GM23248 (cell line): ENCODE results near the gene PTPRE. TPM values are rescaled to one million over a fixed set of nuclear protein-coding genes. Genes with fewer than 3 reads are reported as not detected.

Experiments used
- DNase-seq: peaks from one replicate; pipeline ENCODE4 v3.0.0-alpha.2; 2015
- H2AFZ ChIP-seq: fragments of 200-600 bp; sonication (generic); 2 replicates; pipeline ENCODE4 v1.6.1; 2016; ENCODE audit warnings: antibody characterized with exemption
- H3F3A ChIP-seq: fragments of 200-600 bp; sonication (generic); 2 replicates; pipeline ENCODE4 v1.6.1; 2016; ENCODE audit warnings: mild to moderate bottlenecking, antibody characterized with exemption, mixed run types; ENCODE audit not compliant: insufficient read depth
- H3K27ac ChIP-seq: fragments of 200-600 bp; sonication (generic); 2 replicates; pipeline ENCODE4 v1.5.1; 2016; ENCODE audit warnings: mild to moderate bottlenecking
- H3K27me3 ChIP-seq: fragments of 200-600 bp; sonication (generic); replicated peaks from 2 replicates; pipeline ENCODE4 v1.6.1; 2016; ENCODE audit warnings: mild to moderate bottlenecking; ENCODE audit not compliant: insufficient read depth
- H3K36me3 ChIP-seq: fragments of 200-600 bp; sonication (generic); 2 replicates; pipeline ENCODE4 v1.6.1; 2016; ENCODE audit warnings: low read depth, mild to moderate bottlenecking
- H3K4me1 ChIP-seq: fragments of 200-600 bp; sonication (generic); 2 replicates; pipeline ENCODE4 v1.6.1; 2016; ENCODE audit warnings: mild to moderate bottlenecking; ENCODE audit not compliant: insufficient read depth
- H3K4me2 ChIP-seq: fragments of 200-600 bp; sonication (generic); one replicate; pipeline ENCODE4 v1.6.1; 2016; ENCODE audit warnings: mild to moderate bottlenecking; ENCODE audit not compliant: unreplicated experiment
- H3K4me3 ChIP-seq: fragments of 200-600 bp; sonication (generic); 2 replicates; pipeline ENCODE4 v1.5.1; 2016; ENCODE audit warnings: mild to moderate bottlenecking
- H3K79me2 ChIP-seq: fragments of 200-600 bp; sonication (generic); 2 replicates; pipeline ENCODE4 v1.6.1; 2016; ENCODE audit warnings: mild to moderate bottlenecking; ENCODE audit not compliant: insufficient read depth
- H3K9ac ChIP-seq: fragments of 200-600 bp; sonication (generic); 2 replicates; pipeline ENCODE4 v1.6.1; 2016; ENCODE audit warnings: mild to moderate bottlenecking
- H3K9me2 ChIP-seq: fragments of 200-600 bp; sonication (generic); 2 replicates; pipeline ENCODE4 v1.6.1; 2016; ENCODE audit warnings: mixed run types, mild to moderate bottlenecking, moderate library complexity; ENCODE audit not compliant: insufficient read depth
- H3K9me3 ChIP-seq: fragments of 200-600 bp; sonication (generic); one replicate; pipeline ENCODE4 v1.6.1; 2017; ENCODE audit warnings: low read depth
- H4K20me1 ChIP-seq: fragments of 200-600 bp; sonication (generic); 2 replicates; pipeline ENCODE4 v1.6.0; 2016; ENCODE audit not compliant: insufficient read depth
- EZH2 ChIP-seq: fragments of 200-600 bp; sonication (generic); IDR thresholded peaks from 2 replicates; pipeline ENCODE4 v1.6.1; 2018; ENCODE audit warnings: antibody characterized with exemption, mild to moderate bottlenecking; ENCODE audit not compliant: insufficient read depth, poor library complexity, severe bottlenecking
- EZH2phosphoT487 ChIP-seq: fragments of 200-600 bp; sonication (generic); IDR thresholded peaks from 2 replicates; pipeline ENCODE4 v1.6.1; 2018; ENCODE audit warnings: antibody characterized with exemption, moderate library complexity, mild to moderate bottlenecking, low read depth; ENCODE audit not compliant: insufficient read depth
- WGBS, 2 experiments: methylation state at CpG; one replicate each; pipeline ENCODE4 v1.1.6; 2015 to 2017; ENCODE audit warnings: low lambda C conversion rate in 2 of 2, low coverage in 1 of 2; ENCODE audit errors: missing lambda C conversion rate in 2 of 2; 5-methylcytosine and 5-hydroxymethylcytosine counted together
- in situ Hi-C: fragments of 300-500 bp; cut with MboI; formaldehyde crosslinking; loops from 2 replicates; pipeline ENCODE4 v1.15.0; 2020
- polyA plus RNA-seq: library from polyadenylated mRNA; unstranded; fragments of >200 nt; fragmentation: Nextera tagmentation; extraction: Ambion mirVana; gene quantifications from 2 replicates; pipeline ENCODE4 v1.2.1, GENCODE V29; 2016
- total RNA-seq: library from RNA; depleted of rRNA; stranded (reverse); fragments of >200 nt; shearing (Covaris generic); gene quantifications from 2 replicates; pipeline ENCODE4 v1.2.3, GENCODE V29; 2014

PTPRE gene
- total and polyA plus RNA-seq, 2 experiments from 2014 or later: 2.7 to 4.7 TPM

DNA sequence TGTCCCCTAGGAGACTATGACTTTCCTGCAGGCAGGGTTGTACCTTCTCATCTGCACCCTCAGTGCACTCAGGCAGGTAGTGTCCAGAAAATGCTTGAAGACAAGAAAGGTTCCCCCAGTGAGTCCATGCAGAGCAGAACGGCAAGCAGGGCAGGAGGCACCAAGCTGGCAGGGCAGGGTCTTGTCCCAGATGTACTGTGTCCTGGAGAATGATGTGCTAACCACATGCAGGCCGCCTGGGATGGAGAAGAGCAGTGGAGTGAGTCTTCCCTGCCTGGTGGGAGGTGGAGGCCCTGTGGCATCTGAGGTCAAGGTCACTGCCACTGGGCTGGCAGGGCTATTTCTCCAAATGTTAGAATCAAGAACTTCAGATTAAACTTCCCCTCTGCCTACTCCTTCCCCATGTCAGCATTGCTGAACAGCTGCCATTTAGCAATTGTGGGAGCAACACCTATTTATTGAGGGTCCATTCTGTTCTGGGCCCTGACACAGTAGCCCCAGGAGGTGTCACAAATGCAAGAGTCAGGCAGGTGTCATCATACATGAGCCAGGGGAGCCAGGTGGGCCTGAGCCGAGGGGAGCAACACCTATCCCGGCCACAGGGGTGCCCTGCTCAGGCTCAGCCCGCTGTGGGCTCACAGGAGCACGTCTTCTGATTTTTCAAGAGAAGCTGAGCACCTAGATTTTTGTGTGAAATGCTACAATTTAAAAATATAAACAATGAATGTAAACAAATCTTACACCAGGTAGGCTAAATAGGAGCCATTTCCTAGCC is 34.1 kb downstream of the PTPRE start:
- H3K9me3 ChIP-seq: no peaks in the 10 kb centered on the region
- TF ChIP-seq EZH2 (no peak), EZH2phosphoT487 (no peak)
- no peaks in the 10 kb centered on the region for H3K36me3 ChIP-seq
- no peak for DNase-seq
- no peak overlapping the region for H3K4me2 ChIP-seq
- no peaks in the 10 kb centered on the region for H3F3A ChIP-seq
- no peak overlapping the region for H3K4me3 ChIP-seq
- H3K79me2 ChIP-seq: no peaks in the 10 kb centered on the region
- H3K9me2 ChIP-seq: no peaks in the 10 kb centered on the region
- H2AFZ ChIP-seq: no peak overlapping the region
- in situ Hi-C loops: no loop called here
- WGBS, 2 experiments: 71 to 74% methylated on average over 6 of the region's 6 CpGs
- peaks cover 14% of the 10 kb centered on the region; the same call in 1 of the 2 replicates for H3K4me1 ChIP-seq
- H4K20me1 ChIP-seq: no peaks in the 10 kb centered on the region
- no peak overlapping the region for H3K27ac ChIP-seq
- no peak overlapping the region for H3K9ac ChIP-seq
- H3K27me3 ChIP-seq: no peaks in the 10 kb centered on the region

- H3K79me2 ChIP-seq: no peaks in the 10 kb centered on the region
- WGBS, 2 experiments: 48 to 49% methylated on average over 7 of the region's 7 CpGs
Observed at GRCh38 chr10:127942811-127943210, 35.9 kb downstream of the PTPRE start.

DNA sequence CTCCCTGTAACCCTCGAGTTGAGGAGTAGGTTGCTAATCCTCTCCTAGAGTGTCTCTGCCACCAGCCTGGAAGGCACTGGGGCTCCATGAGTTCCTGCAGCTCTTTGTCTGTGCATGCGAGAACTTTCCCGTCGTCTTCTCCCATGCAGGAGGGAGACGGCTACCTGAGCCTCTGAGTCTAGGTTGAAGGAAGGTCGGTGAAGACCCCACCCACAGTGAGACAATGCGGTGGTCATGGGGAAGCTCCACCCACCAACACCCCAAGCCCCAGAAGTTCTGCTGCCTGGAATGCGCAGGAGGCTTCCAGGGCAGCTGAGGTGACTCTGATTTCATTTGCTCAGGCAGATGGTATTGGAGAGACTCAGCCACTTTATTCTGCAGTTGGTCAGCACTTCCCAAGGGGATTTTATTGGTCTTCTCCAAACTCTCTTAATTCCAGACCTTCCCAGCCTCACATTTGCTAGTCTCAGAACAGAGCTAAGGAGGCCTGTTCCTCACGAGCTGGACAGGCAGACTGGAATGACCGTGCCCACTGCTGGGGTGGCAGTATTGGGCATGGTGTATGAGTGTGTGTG is 36.5 kb downstream of the PTPRE start:
- H3K4me2 ChIP-seq: no peak overlapping the region
- H3K9ac ChIP-seq: no peak overlapping the region
- no peak overlapping the region for H3K4me3 ChIP-seq
- 0 out of 2 replicates have a peak, but pooled peaks cover 9% of the 10 kb centered on the region for H3K4me1 ChIP-seq
- TF ChIP-seq EZH2 (no peak), EZH2phosphoT487 (no peak)
- H3K36me3 ChIP-seq: no peaks in the 10 kb centered on the region
- H3K27ac ChIP-seq: no peak overlapping the region
- no peaks in the 10 kb centered on the region for H3K9me2 ChIP-seq
- no peaks in the 10 kb centered on the region for H3K9me3 ChIP-seq
- H3K79me2 ChIP-seq: no peaks in the 10 kb centered on the region
- in situ Hi-C loops: no loop called here
- H4K20me1 ChIP-seq: no peaks in the 10 kb centered on the region
- 63 to 65% methylated on average over 10 of the region's 10 CpGs for WGBS, 2 experiments
- no peak overlapping the region for H2AFZ ChIP-seq
- H3K27me3 ChIP-seq: no peaks in the 10 kb centered on the region
- no peaks in the 10 kb centered on the region for H3F3A ChIP-seq
- DNase-seq: no peak

More at GRCh38 chr10:127942811-127943210, 35.9 kb downstream of the PTPRE start:
- H3K27me3 ChIP-seq: no peaks in the 10 kb centered on the region
- in situ Hi-C loops: no loop called here
- H3K4me3 ChIP-seq: no peak overlapping the region
- no peaks in the 10 kb centered on the region for H3K9me2 ChIP-seq
- no peak overlapping the region for H2AFZ ChIP-seq
- no peak for DNase-seq
- no peaks in the 10 kb centered on the region for H3F3A ChIP-seq
- H3K36me3 ChIP-seq: no peaks in the 10 kb centered on the region
- no peak overlapping the region for H3K27ac ChIP-seq
- H3K4me2 ChIP-seq: no peak overlapping the region
- H4K20me1 ChIP-seq: no peaks in the 10 kb centered on the region
- no peak for TF ChIP-seq EZH2
- no peak for TF ChIP-seq EZH2phosphoT487
- H3K4me1 ChIP-seq: 0 out of 2 replicates have a peak, but pooled peaks cover 9% of the 10 kb centered on the region
- H3K9me3 ChIP-seq: no peaks in the 10 kb centered on the region
- no peak overlapping the region for H3K9ac ChIP-seq

GRCh38 chr10:127944256-127944655 is 37.4 kb downstream of the PTPRE start:
- H3K4me3 ChIP-seq: no peak overlapping the region
- no peak overlapping the region for H3K9ac ChIP-seq
- no peak overlapping the region for H3K27ac ChIP-seq
- H3K9me2 ChIP-seq: no peaks in the 10 kb centered on the region
- no peak overlapping the region for H3K4me2 ChIP-seq
- H3F3A ChIP-seq: no peaks in the 10 kb centered on the region
- no peak for TF ChIP-seq EZH2
- no peak for TF ChIP-seq EZH2phosphoT487
- DNase-seq: no peak
- no peak overlapping the region for H2AFZ ChIP-seq
- in situ Hi-C loops: no loop called here
- no peaks in the 10 kb centered on the region for H3K9me3 ChIP-seq
- no peaks in the 10 kb centered on the region for H3K27me3 ChIP-seq
- WGBS, 2 experiments: 69 to 78% methylated on average over 2 of the region's 2 CpGs
- no peaks in the 10 kb centered on the region for H3K36me3 ChIP-seq
- H3K79me2 ChIP-seq: no peaks in the 10 kb centered on the region
- 0 out of 2 replicates have a peak, but pooled peaks cover 9% of the 10 kb centered on the region for H3K4me1 ChIP-seq
- H4K20me1 ChIP-seq: no peaks in the 10 kb centered on the region
